HepG2 (cell line): ENCODE measurements around the gene RNF114. TPM values are rescaled to one million over a fixed set of nuclear protein-coding genes. Genes with fewer than 3 reads are reported as not detected.

Experiments
- ATAC-seq: fragments of 200-7000 bp; cut with Tn5 transposase; 3 replicates; pipeline ENCODE4 v1.9.1; 2020; ENCODE audit warnings: mild to moderate bottlenecking, moderate library complexity
- BruUV-seq: library from RNA; stranded (reverse); fragments of 400-500 nt; replicated peaks from 2 replicates; lab custom pipeline; 2021; lab: Mats Ljungman, UMichigan
- CTCF ChIA-PET: fragments of 300-600 bp; formaldehyde crosslinking; extraction: SDS; loops from one replicate; lab custom pipeline; 2021; ENCODE audit warnings: low total read pairs, inconsistent platforms, low intra/inter-chr PET ratio; lab: Yijun Ruan, JAX
- POLR2A ChIA-PET: fragments of 350-600 bp; sonication (Branson Sonifier 250); formaldehyde crosslinking; loops from one replicate; lab custom pipeline; 2020; ENCODE audit warnings: antibody characterized with exemption, inconsistent platforms; lab: Yijun Ruan, JAX
- DNase-seq: peaks from one replicate; pipeline ENCODE4 v3.0.0-alpha.2; 2015; ENCODE audit warnings: low spot score
- FAIRE-seq: peaks from 3 replicates; lab custom pipeline; 2011; peaks lifted over from hg19 to GRCh38; lab: Jason Lieb, UNC
- H2AFZ ChIP-seq: one replicate; pipeline ENCODE4 v1.6.1; 2011; ENCODE audit warnings: low read length, inconsistent platforms
- H3K27ac ChIP-seq: fragments of 300-600 bp; 3 replicates; pipeline ENCODE4 v1.8.0; 2011; ENCODE audit warnings: mixed run types, mild to moderate bottlenecking, mixed read lengths, low read length, inconsistent platforms; ENCODE audit not compliant: insufficient read depth; ENCODE audit errors: extremely low read length
- H3K27me3 ChIP-seq, 2 experiments: fragments of 200-600 bp in 1 of 2; 2 replicates in 1 of 2; 3 replicates in 1 of 2; pipeline versions ENCODE4 v1.6.0 to v1.8.0; 2011; ENCODE audit warnings: low read length in 2 of 2, mild to moderate bottlenecking in 2 of 2, moderate library complexity in 2 of 2, inconsistent platforms in 1 of 2; ENCODE audit not compliant: insufficient read depth in 2 of 2, control insufficient read depth in 1 of 2
- H3K36me3 ChIP-seq, 2 experiments: fragments of 200-600 bp in 1 of 2; replicated peaks in 1 of 2; 2 replicates in 1 of 2; 3 replicates in 1 of 2; pipeline versions ENCODE4 v1.5.1 to v1.8.0; 2011; ENCODE audit warnings: low read length in 2 of 2, inconsistent platforms in 1 of 2; ENCODE audit not compliant: insufficient read depth in 2 of 2, control insufficient read depth in 1 of 2
- H3K4me1 ChIP-seq: 2 replicates; pipeline ENCODE4 v1.5.1; 2012; ENCODE audit warnings: low read length, inconsistent platforms; ENCODE audit not compliant: insufficient read depth
- H3K4me2 ChIP-seq: 2 replicates; pipeline ENCODE4 v1.6.0; 2011; ENCODE audit warnings: low read depth, low read length, inconsistent platforms
- H3K4me3 ChIP-seq, 3 experiments: fragments of 200-600 bp in 1 of 3; sonication (generic), shearing (Covaris generic) in 1 of 3; replicated peaks in 1 of 3; 2 replicates each; pipeline ENCODE4 v1.5.1; 2011 to 2016; ENCODE audit warnings: low read length in 3 of 3, inconsistent platforms in 2 of 3, low read depth in 2 of 3, mild to moderate bottlenecking in 2 of 3, control low read depth in 1 of 3, mixed read lengths in 1 of 3; ENCODE audit not compliant: insufficient read depth in 1 of 3
- H3K79me2 ChIP-seq: one replicate; pipeline ENCODE4 v1.6.1; 2011; ENCODE audit warnings: low read length, inconsistent platforms; ENCODE audit not compliant: insufficient read depth
- H3K9ac ChIP-seq: 2 replicates; pipeline ENCODE4 v1.6.0; 2011; ENCODE audit warnings: mild to moderate bottlenecking, low read depth, low read length, inconsistent platforms; ENCODE audit not compliant: insufficient read depth
- H3K9me3 ChIP-seq: 2 replicates; pipeline ENCODE4 v1.5.1; 2012; ENCODE audit warnings: mild to moderate bottlenecking, low read length
- H4K20me1 ChIP-seq: 2 replicates; pipeline ENCODE4 v1.6.0; 2011; ENCODE audit warnings: inconsistent platforms, mild to moderate bottlenecking, low read length, moderate library complexity; ENCODE audit not compliant: insufficient read depth
- DDIT3 ChIP-seq: sonication (generic); formaldehyde crosslinking; IDR thresholded peaks from 2 replicates; pipeline ENCODE4 v1.4.0; 2020; ENCODE audit warnings: mild to moderate bottlenecking, missing genetic modification reagents
- E2F5 ChIP-seq: sonication (generic); formaldehyde crosslinking; conservative IDR thresholded peaks from 2 replicates; pipeline ENCODE4 v1.4.0; 2020; ENCODE audit warnings: missing genetic modification reagents
- EZH2 ChIP-seq: conservative IDR thresholded peaks from 2 replicates; pipeline ENCODE4 v1.6.1; 2012; ENCODE audit warnings: mild to moderate bottlenecking, low read depth, low read length, moderate library complexity
- NKX3-1 ChIP-seq: sonication (generic); formaldehyde crosslinking; IDR thresholded peaks from 2 replicates; pipeline ENCODE4 v1.5.0; 2020; ENCODE audit warnings: missing genetic modification reagents
- PITX1 ChIP-seq: sonication (generic); formaldehyde crosslinking; IDR thresholded peaks from 2 replicates; pipeline ENCODE4 v1.5.1; 2020; ENCODE audit warnings: mild to moderate bottlenecking, missing genetic modification reagents
- PLSCR1 ChIP-seq: sonication (generic); formaldehyde crosslinking; IDR thresholded peaks from 2 replicates; pipeline ENCODE4 v1.5.0; 2020; ENCODE audit warnings: missing genetic modification reagents, mild to moderate bottlenecking, borderline replicate concordance
- PPARG ChIP-seq: conservative IDR thresholded peaks from 2 replicates; pipeline ENCODE4 v1.6.1; 2016; ENCODE audit warnings: missing biosample characterization, missing genetic modification reagents
- RAD21 ChIP-seq: fragments of 450-650 bp; formaldehyde crosslinking; IDR thresholded peaks from 2 replicates; pipeline ENCODE4 v1.5.0; 2020; ENCODE audit warnings: mild to moderate bottlenecking
- RAD51 ChIP-seq: fragments of 450-650 bp; IDR thresholded peaks from 2 replicates; pipeline ENCODE4 v1.6.1; 2016; ENCODE audit warnings: borderline replicate concordance
- SALL1 ChIP-seq: sonication (generic); formaldehyde crosslinking; IDR thresholded peaks from 2 replicates; pipeline ENCODE4 v1.8.0; 2022; ENCODE audit warnings: mild to moderate bottlenecking, missing genetic modification reagents
- THRA ChIP-seq: sonication (generic); formaldehyde crosslinking; IDR thresholded peaks from 2 replicates; pipeline ENCODE4 v1.4.0; 2020; ENCODE audit warnings: missing genetic modification reagents, borderline replicate concordance
- TRAFD1 ChIP-seq: sonication (generic); formaldehyde crosslinking; IDR thresholded peaks from 2 replicates; pipeline ENCODE4 v1.5.1; 2020; ENCODE audit warnings: missing genetic modification reagents, mild to moderate bottlenecking, borderline replicate concordance
- ZFY ChIP-seq: sonication (generic); formaldehyde crosslinking; IDR thresholded peaks from 2 replicates; pipeline ENCODE4 v1.4.0; 2020; ENCODE audit warnings: missing genetic modification reagents
- ZNF124 ChIP-seq: sonication (generic); formaldehyde crosslinking; IDR thresholded peaks from 2 replicates; pipeline ENCODE4 v1.4.0; 2020; ENCODE audit warnings: missing genetic modification reagents
- WGBS: methylation state at CpG from one replicate; pipeline ENCODE4 v1.1.6; 2017; ENCODE audit warnings: low lambda C conversion rate; 5-methylcytosine and 5-hydroxymethylcytosine counted together
- in situ Hi-C: cut with HindIII; loops from 2 replicates; pipeline ENCODE4 v1.10.0; 2017; ENCODE audit warnings: low pct_unique_long_range_greater_than_20kb; ENCODE audit not compliant: extremely low pct_ligation_motif_present
- intact Hi-C: fragments of 100-400 bp; cut with micrococcal nuclease; formaldehyde crosslinking; loops from one replicate; pipeline ENCODE4 v1.10.0; 2022; ENCODE audit not compliant: unreplicated experiment
- polyA plus RNA-seq, 8 experiments: library from polyadenylated mRNA; depleted of rRNA in 3 of 8; stranded (reverse) in 7 of 8; unstranded in 1 of 8; fragments of >200 nt; fragmentation: Illumina TruSeq in 4 of 8; extraction: Trizol in 4 of 8; gene quantifications; 2 replicates each; pipeline versions ENCODE4 v1.2.1 to v1.2.3, GENCODE V29; 2011 to 2016; ENCODE audit warnings: low read depth in 4 of 8, missing spikeins in 1 of 8, mixed read lengths in 1 of 8; ENCODE audit not compliant: insufficient read depth in 1 of 8
- total RNA-seq, 5 experiments: library from RNA; depleted of rRNA; stranded (reverse); fragments of >200 nt; fragmentation: Illumina TruSeq; extraction: Trizol; gene quantifications; 2 replicates each; pipeline ENCODE4 v1.2.3, GENCODE V29; 2016; ENCODE audit warnings: low read depth in 1 of 5
- TF ChIP-seq, protein P1 (sequence below): sonication (generic); formaldehyde crosslinking; IDR thresholded peaks from 2 replicates; pipeline ENCODE4 v1.4.0; 2020; ENCODE audit warnings: mild to moderate bottlenecking, missing genetic modification reagents

RNF114 gene
- total and polyA plus RNA-seq, 2 of the 13 experiments (the other 11 are each of a cell fraction or from before 2014, with no cell fraction given): 119 to 126 TPM

GRCh38 chr20:49891476-49892110 is 44.6 kb upstream of the RNF114 start:
- Histone ChIP-seq H3K27me3 (no peaks in the 10 kb centered on the region), H3K27ac (no peak overlapping the region), H3K79me2 (no peaks in the 10 kb centered on the region), H3K9me3 (no peaks in the 10 kb centered on the region), H3K36me3 (peaks cover 0 to 3% of the 10 kb centered on the region in 2 experiments; a peak in 1 of 5 replicates), H3K4me1 (peaks cover 24% of the 10 kb centered on the region), H4K20me1 (no peaks in the 10 kb centered on the region), H3K9ac (no peak overlapping the region), H2AFZ (no peak overlapping the region), H3K4me3 (no peak overlapping the region), H3K4me2 (no peak overlapping the region)
- in situ Hi-C loops: loop anchor here (25.0 kb wide), 1 partner anchor 554 kb away; no protein-coding TSS in a partner anchor
- DNase-seq (no peak), ATAC-seq (no peak), FAIRE-seq (no peak)
- intact Hi-C loops: loop anchor here (1.0 kb wide), 1 partner anchor 354 kb away; no protein-coding TSS in a partner anchor
- ChIA-PET POLR2A (interaction anchor here (1.0 kb wide), 1 partner anchor 24 kb away, joined by 6 read pairs; no protein-coding TSS in a partner anchor), CTCF (no interaction called here)
- no TSS peak for BruUV-seq
- WGBS: 92% methylated on average over 13 of the region's 13 CpGs
- no peak for TF ChIP-seq RAD51
- TF ChIP-seq PLSCR1 (CRISPR knock-in tag): no peak
- no peak for TF ChIP-seq PITX1
- TF ChIP-seq SALL1 (CRISPR knock-in tag): no peak
- TF ChIP-seq NKX3-1 (CRISPR knock-in tag): no peak
- TF ChIP-seq THRA (CRISPR knock-in tag): no peak
- TF ChIP-seq, protein P1, sequence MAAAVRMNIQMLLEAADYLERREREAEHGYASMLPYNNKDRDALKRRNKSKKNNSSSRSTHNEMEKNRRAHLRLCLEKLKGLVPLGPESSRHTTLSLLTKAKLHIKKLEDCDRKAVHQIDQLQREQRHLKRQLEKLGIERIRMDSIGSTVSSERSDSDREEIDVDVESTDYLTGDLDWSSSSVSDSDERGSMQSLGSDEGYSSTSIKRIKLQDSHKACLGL (CRISPR knock-in tag): no peak
- TF ChIP-seq EZH2: no peak
- no peak for TF ChIP-seq ZNF124 (CRISPR knock-in tag)
- TF ChIP-seq PPARG (CRISPR knock-in tag): no peak
- no peak for TF ChIP-seq DDIT3 (CRISPR knock-in tag)
- no peak for TF ChIP-seq RAD21 (CRISPR knock-in tag)
- no peak for TF ChIP-seq ZFY (CRISPR knock-in tag)
- TF ChIP-seq TRAFD1 (CRISPR knock-in tag): no peak
- no peak for TF ChIP-seq E2F5
